HepG2 (cell line): ENCODE results near the gene MSANTD4. TPM values are rescaled to one million over a fixed set of nuclear protein-coding genes. Genes with fewer than 3 reads are reported as not detected.

ENCODE experiments used
- AGO1 ChIP-seq: fragments of 200-400 bp; formaldehyde crosslinking; IDR thresholded peaks from 2 replicates; pipeline ENCODE4 v1.6.1; 2017; ENCODE audit warnings: mild to moderate bottlenecking, low read depth, low read length, moderate library complexity; ENCODE audit not compliant: poor library complexity, severe bottlenecking
- AKAP8 ChIP-seq: sonication (generic); formaldehyde crosslinking; IDR thresholded peaks from 2 replicates; pipeline ENCODE4 v1.5.1; 2020; ENCODE audit warnings: mild to moderate bottlenecking, missing genetic modification reagents
- ARNT ChIP-seq: fragments of 450-650 bp; IDR thresholded peaks from 2 replicates; pipeline ENCODE4 v1.6.1; 2017
- BCL3 ChIP-seq: sonication (generic); formaldehyde crosslinking; IDR thresholded peaks from 2 replicates; pipeline ENCODE4 v1.5.1; 2020; ENCODE audit warnings: mild to moderate bottlenecking, missing genetic modification reagents, moderate library complexity
- DR1 ChIP-seq: sonication (generic); formaldehyde crosslinking; IDR thresholded peaks from 2 replicates; pipeline ENCODE4 v1.8.0; 2021; ENCODE audit warnings: mild to moderate bottlenecking, missing genetic modification reagents, inconsistent platforms
- E2F1 ChIP-seq: sonication (generic); formaldehyde crosslinking; IDR thresholded peaks from 2 replicates; pipeline ENCODE4 v1.5.0; 2020; ENCODE audit warnings: missing genetic modification reagents
- E2F2 ChIP-seq: sonication (generic); formaldehyde crosslinking; IDR thresholded peaks from 2 replicates; pipeline ENCODE4 v1.4.0; 2020; ENCODE audit warnings: missing genetic modification reagents, borderline replicate concordance
- GMEB1 ChIP-seq: sonication (generic); formaldehyde crosslinking; IDR thresholded peaks from 2 replicates; pipeline ENCODE4 v1.5.1; 2020; ENCODE audit warnings: missing genetic modification reagents, mild to moderate bottlenecking, borderline replicate concordance
- HCFC1 ChIP-seq: fragments of 150-350 bp; IDR thresholded peaks from 2 replicates; pipeline ENCODE4 v1.6.1; 2014; ENCODE audit warnings: low read depth, low read length
- KMT2A ChIP-seq: sonication (generic); formaldehyde crosslinking; IDR thresholded peaks from 2 replicates; pipeline ENCODE4 v1.4.0; 2020; ENCODE audit warnings: missing genetic modification reagents
- NFKBIZ ChIP-seq: IDR thresholded peaks from 2 replicates; pipeline ENCODE4 v1.6.1; 2018; ENCODE audit warnings: missing genetic modification reagents, missing compliant biosample characterization
- PRPF4 ChIP-seq: fragments of 200-400 bp; formaldehyde crosslinking; IDR thresholded peaks from 2 replicates; pipeline ENCODE4 v1.6.1; 2016; ENCODE audit warnings: low read length, low read depth; ENCODE audit not compliant: poor library complexity, severe bottlenecking
- RBM39 ChIP-seq: fragments of 200-400 bp; formaldehyde crosslinking; IDR thresholded peaks from one replicate; pipeline ENCODE4 v1.6.1; 2018; ENCODE audit warnings: antibody characterized with exemption, mild to moderate bottlenecking, low read depth, low read length; ENCODE audit not compliant: poor library complexity, severe bottlenecking
- RFXANK ChIP-seq: IDR thresholded peaks from 2 replicates; pipeline ENCODE4 v1.6.1; 2016
- SAP130 ChIP-seq: IDR thresholded peaks from 2 replicates; pipeline ENCODE4 v1.6.1; 2016; ENCODE audit warnings: low read depth
- TEAD2 ChIP-seq: sonication (generic); formaldehyde crosslinking; IDR thresholded peaks from 2 replicates; pipeline ENCODE4 v1.9.0; 2021; ENCODE audit warnings: missing genetic modification reagents
- YEATS2 ChIP-seq: sonication (generic); formaldehyde crosslinking; IDR thresholded peaks from 2 replicates; pipeline ENCODE4 v1.4.0; 2020; ENCODE audit warnings: missing genetic modification reagents, borderline replicate concordance
- ZBTB21 ChIP-seq: sonication (generic); formaldehyde crosslinking; IDR thresholded peaks from 2 replicates; pipeline ENCODE4 v1.4.0; 2020; ENCODE audit warnings: missing genetic modification reagents
- ZKSCAN5 ChIP-seq: sonication (generic); formaldehyde crosslinking; IDR thresholded peaks from 2 replicates; pipeline ENCODE4 v1.5.1; 2020; ENCODE audit warnings: mild to moderate bottlenecking, missing genetic modification reagents
- ZNF280D ChIP-seq: sonication (generic); formaldehyde crosslinking; IDR thresholded peaks from 2 replicates; pipeline ENCODE4 v1.5.1; 2020; ENCODE audit warnings: mild to moderate bottlenecking, missing genetic modification reagents
- ZNF563 ChIP-seq: sonication (generic); formaldehyde crosslinking; IDR thresholded peaks from 2 replicates; pipeline ENCODE4 v1.8.0; 2022; ENCODE audit warnings: mild to moderate bottlenecking, moderate library complexity, missing genetic modification reagents
- polyA plus RNA-seq, 8 experiments: library from polyadenylated mRNA; depleted of rRNA in 3 of 8; stranded (reverse) in 7 of 8; unstranded in 1 of 8; fragments of >200 nt; fragmentation: Illumina TruSeq in 4 of 8; extraction: Trizol in 4 of 8; gene quantifications; 2 replicates each; pipeline versions ENCODE4 v1.2.1 to v1.2.3, GENCODE V29; 2011 to 2016; ENCODE audit warnings: low read depth in 4 of 8, missing spikeins in 1 of 8, mixed read lengths in 1 of 8; ENCODE audit not compliant: insufficient read depth in 1 of 8
- total RNA-seq, 5 experiments: library from RNA; depleted of rRNA; stranded (reverse); fragments of >200 nt; fragmentation: Illumina TruSeq; extraction: Trizol; gene quantifications; 2 replicates each; pipeline ENCODE4 v1.2.3, GENCODE V29; 2016; ENCODE audit warnings: low read depth in 1 of 5

The MSANTD4 gene
- total and polyA plus RNA-seq, 2 of the 13 experiments (the other 11 are each of a cell fraction or from before 2014, with no cell fraction given) = 4.4 to 15.7 TPM

GRCh38 chr11:106021967-106022794, at the start of gene MSANTD4 (continued):
- TF ChIP-seq AGO1 (no peak), KMT2A (CRISPR knock-in tag) (peak; percentile 38; the same call in 1 of the 2 replicates), PRPF4 (no peak), YEATS2 (peak; percentile 58; the same call in 1 of the 2 replicates), TEAD2 (CRISPR knock-in tag) (no peak), RBM39 (peak; percentile 94), AKAP8 (0 out of 2 replicates have a peak, but pooled peaks have one; percentile 51), RFXANK (CRISPR knock-in tag) (no peak), HCFC1 (peak; percentile 25; the same call in 1 of the 2 replicates), NFKBIZ (CRISPR knock-in tag) (no peak), ZNF280D (CRISPR knock-in tag) (no peak), BCL3 (CRISPR knock-in tag) (no peak), E2F2 (CRISPR knock-in tag) (no peak), ZNF563 (no peak), ARNT (no peak), E2F1 (CRISPR knock-in tag) (peak; percentile 27; the same call in 1 of the 2 replicates), ZBTB21 (CRISPR knock-in tag) (no peak), ZKSCAN5 (CRISPR knock-in tag) (no peak), DR1 (CRISPR knock-in tag) (0 out of 2 replicates have a peak, but pooled peaks have one; percentile 22), GMEB1 (CRISPR knock-in tag) (peak; percentile 11; the same call in 1 of the 2 replicates), SAP130 (CRISPR knock-in tag) (peak; percentile 77)
